NCI-H82 (cell line): Measurements from ENCODE around the gene GOPC.

Experiments used
- DNase-seq: peaks from one replicate; lab custom pipeline; 2025; lab: John Stamatoyannopoulos, UW

Gene GOPC

GRCh38 chr6:117514655-117515054 lies 87.7 kb downstream of the GOPC start:
- DNase-seq, result no peak

- no peak for DNase-seq
These were observed 88.4 kb downstream of the GOPC start for GRCh38 chr6:117513778-117514365.

- DNase-seq, result no peak
These were observed 89.2 kb downstream of the GOPC start for GRCh38 chr6:117512987-117513573.

GRCh38 chr6:117512056-117512828 lies 90.1 kb downstream of the GOPC start:
- DNase-seq, result no peak
